K562 (cell line): ENCODE data around the gene PPIL1. TPM values are rescaled to one million over a fixed set of nuclear protein-coding genes. Genes with fewer than 3 reads are reported as not detected.
A peak's percentile ranks its signal among the peaks of the same experiment; 100 is the strongest.

Source experiments
- ATF1 ChIP-seq, 2 experiments: fragments of 450-650 bp in 1 of 2; IDR thresholded peaks; 2 replicates each; pipeline ENCODE4 v1.6.1; 2016; ENCODE audit warnings: missing compliant biosample characterization in 1 of 2, missing genetic modification characterization in 1 of 2
- C11orf30 ChIP-seq: fragments of 450-650 bp; IDR thresholded peaks from 2 replicates; pipeline ENCODE4 v1.6.1; 2016; ENCODE audit warnings: low read depth, mild to moderate bottlenecking
- DPF2 ChIP-seq: fragments of 450-650 bp; IDR thresholded peaks from 2 replicates; pipeline ENCODE4 v1.6.1; 2016
- HDAC1 ChIP-seq, 2 experiments: fragments of 450-650 bp; IDR thresholded peaks; 2 replicates each; pipeline ENCODE4 v1.6.1; 2016 to 2017; ENCODE audit warnings: inconsistent platforms in 1 of 2, mild to moderate bottlenecking in 1 of 2, moderate library complexity in 1 of 2
- NBN ChIP-seq: fragments of 450-650 bp; IDR thresholded peaks from 2 replicates; pipeline ENCODE4 v1.6.1; 2016; ENCODE audit warnings: low read depth, mild to moderate bottlenecking
- PTBP1 ChIP-seq: fragments of 200-400 bp; formaldehyde crosslinking; IDR thresholded peaks from 2 replicates; pipeline ENCODE4 v1.6.1; 2017; ENCODE audit warnings: low read depth, low read length
- RBBP5 ChIP-seq: fragments of 200-600 bp; sonication (generic); IDR thresholded peaks from 2 replicates; pipeline ENCODE4 v1.6.1; 2012; ENCODE audit warnings: borderline replicate concordance, mild to moderate bottlenecking, low read length, control low read depth, inconsistent platforms; ENCODE audit not compliant: insufficient read depth, poor library complexity, severe bottlenecking
- SMAD4 ChIP-seq: fragments of 250-450 bp; sonication (Bioruptor Pico); conservative IDR thresholded peaks from 2 replicates; pipeline ENCODE4 v1.8.0; 2021; ENCODE audit warnings: inconsistent platforms, mild to moderate bottlenecking, moderate library complexity
- SMARCA5 ChIP-seq: fragments of 450-650 bp; IDR thresholded peaks from 2 replicates; pipeline ENCODE4 v1.6.1; 2016
- SRF ChIP-seq, 2 experiments: fragments of 250-450, 450-650 bp in 1 of 2; sonication (Bioruptor Pico) in 1 of 2; sonication (generic) in 1 of 2; formaldehyde crosslinking; IDR thresholded peaks; 2 replicates each; pipeline versions ENCODE4 v1.5.0 to v1.5.1; 2020 to 2022; ENCODE audit warnings: mild to moderate bottlenecking in 1 of 2, missing genetic modification reagents in 1 of 2
- SRSF7 ChIP-seq: fragments of 200-400 bp; formaldehyde crosslinking; optimal IDR thresholded peaks from 2 replicates; pipeline ENCODE3; 2017; ENCODE audit warnings: mild to moderate bottlenecking, low read depth, low read length
- SRSF9 ChIP-seq: fragments of 200-400 bp; formaldehyde crosslinking; IDR thresholded peaks from 2 replicates; pipeline ENCODE4 v1.6.1; 2017; ENCODE audit warnings: low read depth, low read length, borderline replicate concordance
- ZNF79 ChIP-seq: fragments of 250-450 bp; sonication (Bioruptor Pico); IDR thresholded peaks from 2 replicates; pipeline ENCODE4 v1.4.0; 2020; ENCODE audit warnings: low read depth, mild to moderate bottlenecking, moderate library complexity
- polyA plus RNA-seq, 8 experiments: library from polyadenylated mRNA; depleted of rRNA in 4 of 8; stranded (reverse) in 5 of 8; unstranded in 3 of 8; fragments of >200 nt; fragmentation: Nextera tagmentation in 2 of 8; fragmentation: Illumina TruSeq in 1 of 8; extraction: Ambion mirVana in 2 of 8; extraction: Trizol in 1 of 8; gene quantifications; 2 replicates each; pipeline versions ENCODE4 v1.2.1 to v1.2.3, GENCODE V29; 2011 to 2014; ENCODE audit warnings: inconsistent platforms in 1 of 8, missing spikeins in 1 of 8
- total RNA-seq, 7 experiments: library from RNA; depleted of rRNA in 6 of 7; stranded (reverse); fragments of >200 nt in 6 of 7; fragmentation: Illumina TruSeq in 2 of 7; extraction: Trizol in 2 of 7; gene quantifications; 2 replicates each; pipeline versions ENCODE4 v1.2.1 to v1.2.3, GENCODE V29; 2011 to 2021; ENCODE audit warnings: low replicate concordance in 1 of 7
- TF ChIP-seq, protein P1 (sequence below), 2 experiments: fragments of 450-650 bp in 1 of 2; sonication (generic) in 1 of 2; formaldehyde crosslinking in 1 of 2; IDR thresholded peaks; 2 replicates each; pipeline versions ENCODE4 v1.7.1 to v1.9.0; 2016 to 2022; ENCODE audit warnings: inconsistent platforms in 1 of 2, mild to moderate bottlenecking in 1 of 2, missing genetic modification reagents in 1 of 2
- TF ChIP-seq, protein P2 (sequence below): fragments of 450-650 bp; IDR thresholded peaks from 2 replicates; pipeline ENCODE4 v1.6.1; 2016; ENCODE audit warnings: mild to moderate bottlenecking

PPIL1 gene
- total and polyA plus RNA-seq, 9 of the 15 experiments (the other 6 are each of a cell fraction or from before 2014, with no cell fraction given) = 65.8 to 205 (median 130) TPM

DNA sequence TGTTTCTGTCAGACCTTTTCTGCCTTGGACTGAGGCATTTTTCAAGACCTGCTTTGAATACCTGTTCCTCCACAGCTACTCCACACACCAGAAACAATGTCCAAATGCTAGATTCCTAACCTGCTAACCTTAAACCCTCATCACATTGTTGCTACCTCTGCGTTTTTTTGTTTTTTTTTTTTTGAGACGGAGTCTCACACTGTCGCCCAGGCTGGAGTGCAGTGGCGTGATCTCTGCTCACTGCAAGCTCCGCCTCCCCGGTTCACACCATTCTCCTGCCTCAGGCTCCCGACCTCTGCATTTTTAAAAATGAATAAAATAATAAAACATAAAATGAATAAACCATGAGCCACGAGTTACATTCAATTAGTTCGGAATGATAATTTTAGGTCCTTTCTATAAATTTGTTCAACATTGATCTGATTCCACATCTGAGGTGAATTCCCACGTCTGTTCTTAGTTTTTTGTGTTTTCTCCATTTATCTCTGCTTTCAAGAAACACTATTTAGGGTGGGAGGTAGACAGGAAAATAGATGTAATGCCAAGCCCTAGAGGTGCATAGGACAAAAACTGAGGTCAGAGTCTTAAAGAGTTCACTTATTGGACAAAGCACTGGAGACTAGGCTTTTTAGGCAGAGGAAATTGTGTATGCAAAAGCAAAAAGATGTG, 12.5 kb upstream of the PPIL1 start (continued):
- TF ChIP-seq DPF2 = no peak; the same call in 1 of the 2 replicates
- TF ChIP-seq ATF1 (CRISPR knock-in tag; IDR thresholded peaks at IDR 0.05) = no peak
- TF ChIP-seq ATF1 (tag; IDR thresholded peaks at IDR 0.05) = 0 out of 2 replicates have a peak, but pooled peaks have one; percentile 7
- TF ChIP-seq ZNF79 = no peak
- TF ChIP-seq, protein P1, sequence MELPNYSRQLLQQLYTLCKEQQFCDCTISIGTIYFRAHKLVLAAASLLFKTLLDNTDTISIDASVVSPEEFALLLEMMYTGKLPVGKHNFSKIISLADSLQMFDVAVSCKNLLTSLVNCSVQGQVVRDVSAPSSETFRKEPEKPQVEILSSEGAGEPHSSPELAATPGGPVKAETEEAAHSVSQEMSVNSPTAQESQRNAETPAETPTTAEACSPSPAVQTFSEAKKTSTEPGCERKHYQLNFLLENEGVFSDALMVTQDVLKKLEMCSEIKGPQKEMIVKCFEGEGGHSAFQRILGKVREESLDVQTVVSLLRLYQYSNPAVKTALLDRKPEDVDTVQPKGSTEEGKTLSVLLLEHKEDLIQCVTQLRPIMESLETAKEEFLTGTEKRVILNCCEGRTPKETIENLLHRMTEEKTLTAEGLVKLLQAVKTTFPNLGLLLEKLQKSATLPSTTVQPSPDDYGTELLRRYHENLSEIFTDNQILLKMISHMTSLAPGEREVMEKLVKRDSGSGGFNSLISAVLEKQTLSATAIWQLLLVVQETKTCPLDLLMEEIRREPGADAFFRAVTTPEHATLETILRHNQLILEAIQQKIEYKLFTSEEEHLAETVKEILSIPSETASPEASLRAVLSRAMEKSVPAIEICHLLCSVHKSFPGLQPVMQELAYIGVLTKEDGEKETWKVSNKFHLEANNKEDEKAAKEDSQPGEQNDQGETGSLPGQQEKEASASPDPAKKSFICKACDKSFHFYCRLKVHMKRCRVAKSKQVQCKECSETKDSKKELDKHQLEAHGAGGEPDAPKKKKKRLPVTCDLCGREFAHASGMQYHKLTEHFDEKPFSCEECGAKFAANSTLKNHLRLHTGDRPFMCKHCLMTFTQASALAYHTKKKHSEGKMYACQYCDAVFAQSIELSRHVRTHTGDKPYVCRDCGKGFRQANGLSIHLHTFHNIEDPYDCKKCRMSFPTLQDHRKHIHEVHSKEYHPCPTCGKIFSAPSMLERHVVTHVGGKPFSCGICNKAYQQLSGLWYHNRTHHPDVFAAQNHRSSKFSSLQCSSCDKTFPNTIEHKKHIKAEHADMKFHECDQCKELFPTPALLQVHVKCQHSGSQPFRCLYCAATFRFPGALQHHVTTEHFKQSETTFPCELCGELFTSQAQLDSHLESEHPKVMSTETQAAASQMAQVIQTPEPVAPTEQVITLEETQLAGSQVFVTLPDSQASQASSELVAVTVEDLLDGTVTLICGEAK (IDR thresholded peaks at IDR 0.05) = peak; percentile 64; the same call in 1 of the 2 replicates
- TF ChIP-seq, protein P1 (CRISPR knock-in tag; IDR thresholded peaks at IDR 0.05) = no peak
- peak; percentile 6 to 66; a peak in 2 of 4 replicates for TF ChIP-seq HDAC1 (IDR thresholded peaks at IDR 0.05)
- TF ChIP-seq SRF (CRISPR knock-in tag; IDR thresholded peaks at IDR 0.05) = 0 out of 4 replicates have a peak, but pooled peaks of 1 of the 2 experiments have one; percentile 11
- 0 out of 2 replicates have a peak, but pooled peaks have one; percentile 35 for TF ChIP-seq SMAD4 (CRISPR knock-in tag)
- TF ChIP-seq SRSF9 = no peak
- TF ChIP-seq SMARCA5 = peak; percentile 35; the same call in 1 of the 2 replicates
- TF ChIP-seq, protein P2, sequence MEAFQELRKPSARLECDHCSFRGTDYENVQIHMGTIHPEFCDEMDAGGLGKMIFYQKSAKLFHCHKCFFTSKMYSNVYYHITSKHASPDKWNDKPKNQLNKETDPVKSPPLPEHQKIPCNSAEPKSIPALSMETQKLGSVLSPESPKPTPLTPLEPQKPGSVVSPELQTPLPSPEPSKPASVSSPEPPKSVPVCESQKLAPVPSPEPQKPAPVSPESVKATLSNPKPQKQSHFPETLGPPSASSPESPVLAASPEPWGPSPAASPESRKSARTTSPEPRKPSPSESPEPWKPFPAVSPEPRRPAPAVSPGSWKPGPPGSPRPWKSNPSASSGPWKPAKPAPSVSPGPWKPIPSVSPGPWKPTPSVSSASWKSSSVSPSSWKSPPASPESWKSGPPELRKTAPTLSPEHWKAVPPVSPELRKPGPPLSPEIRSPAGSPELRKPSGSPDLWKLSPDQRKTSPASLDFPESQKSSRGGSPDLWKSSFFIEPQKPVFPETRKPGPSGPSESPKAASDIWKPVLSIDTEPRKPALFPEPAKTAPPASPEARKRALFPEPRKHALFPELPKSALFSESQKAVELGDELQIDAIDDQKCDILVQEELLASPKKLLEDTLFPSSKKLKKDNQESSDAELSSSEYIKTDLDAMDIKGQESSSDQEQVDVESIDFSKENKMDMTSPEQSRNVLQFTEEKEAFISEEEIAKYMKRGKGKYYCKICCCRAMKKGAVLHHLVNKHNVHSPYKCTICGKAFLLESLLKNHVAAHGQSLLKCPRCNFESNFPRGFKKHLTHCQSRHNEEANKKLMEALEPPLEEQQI = no peak
- no peak for TF ChIP-seq SRSF7
- TF ChIP-seq PTBP1 = no peak
- TF ChIP-seq C11orf30 = peak; percentile 38; the same call in 1 of the 2 replicates
- TF ChIP-seq RBBP5 = no peak
- TF ChIP-seq NBN = peak; percentile 64; the same call in 1 of the 2 replicates
